NCI-H748 (cell line): ENCODE data around the gene ADAMTS4.
A peak's percentile ranks its signal among the peaks of the same experiment; 100 is the strongest.

Experiments used
- DNase-seq: peaks from one replicate; lab custom pipeline; 2025; ENCODE audit not compliant: unreplicated experiment; lab: John Stamatoyannopoulos, UW

Gene ADAMTS4

GRCh38 chr1:161157867-161158266 lies 41.0 kb downstream of the ADAMTS4 start:
- DNase-seq, result no peak

- DNase-seq, result peak; percentile 93
Measured at GRCh38 chr1:161153682-161154337, 45.0 kb downstream of the ADAMTS4 start, which contains the start of gene UFC1. Gene UFC1, plus strand, starts transcription at chr1:161153978. Its CDS starts 20 bp downstream, at chr1:161153998.

GRCh38 chr1:161153176-161153575 lies 45.7 kb downstream of the ADAMTS4 start:
- DNase-seq, result no peak

GRCh38 chr1:161145832-161146231 lies 53.0 kb downstream of the ADAMTS4 start:
- DNase-seq, result no peak

- DNase-seq, result no peak
Measured at GRCh38 chr1:161140755-161141400, 58.0 kb downstream of the ADAMTS4 start.

GRCh38 chr1:161139766-161140165 lies 59.1 kb downstream of the ADAMTS4 start:
- DNase-seq, result peak; percentile 42

- no peak for DNase-seq
Measured at GRCh38 chr1:161138431-161138830, 60.4 kb downstream of the ADAMTS4 start.

GRCh38 chr1:161137881-161138280 lies 61.0 kb downstream of the ADAMTS4 start:
- DNase-seq, result no peak
